Measurements from ENCODE around the gene DSG3.

The DSG3 gene

GRCh38 chr18:31497404-31497835, 49.9 kb downstream of the DSG3 start:
- TF ChIP-seq SIN3A (IDR thresholded peaks at IDR 0.05; ENCODE audit: borderline replicate concordance, insufficient read depth, low read length) (no peak), REST (IDR thresholded peaks at IDR 0.05; ENCODE audit: insufficient read depth in 1 of 2, low read depth in 2 of 2, low read length in 2 of 2) (no peak), FOXP2 (optimal IDR thresholded peaks at IDR 0.05; ENCODE audit: borderline replicate concordance, extremely low read depth, extremely low read length, insufficient read depth) (no peak), POLR2AphosphoS5 (IDR thresholded peaks at IDR 0.05; ENCODE audit: low read depth, low read length) (no peak), TAF1 (IDR thresholded peaks at IDR 0.05; ENCODE audit: borderline replicate concordance, insufficient read depth, low read length) (no peak)

GRCh38 chr18:31497836-31498573, 50.5 kb downstream of the DSG3 start, which contains the start of gene DSG2:
TSS of gene DSG2 (plus strand) at chr18:31498177. CDS start at chr18:31498252, 75 bp downstream.
- TF ChIP-seq REST (IDR thresholded peaks at IDR 0.05; ENCODE audit: insufficient read depth in 1 of 2, low read depth in 2 of 2, low read length in 2 of 2) (no peak), SIN3A (IDR thresholded peaks at IDR 0.05; ENCODE audit: borderline replicate concordance, insufficient read depth, low read length) (no peak), TAF1 (IDR thresholded peaks at IDR 0.05; ENCODE audit: borderline replicate concordance, insufficient read depth, low read length) (no peak), POLR2AphosphoS5 (IDR thresholded peaks at IDR 0.05; ENCODE audit: low read depth, low read length) (no peak), FOXP2 (optimal IDR thresholded peaks at IDR 0.05; ENCODE audit: borderline replicate concordance, extremely low read depth, extremely low read length, insufficient read depth) (no peak)

GRCh38 chr18:31498574-31499524, 51.3 kb downstream of the DSG3 start:
- TF ChIP-seq FOXP2 (optimal IDR thresholded peaks at IDR 0.05; ENCODE audit: borderline replicate concordance, extremely low read depth, extremely low read length, insufficient read depth): no peak
- TF ChIP-seq REST (IDR thresholded peaks at IDR 0.05; ENCODE audit: insufficient read depth in 1 of 2, low read depth in 2 of 2, low read length in 2 of 2): no peak
- no peak for TF ChIP-seq SIN3A (IDR thresholded peaks at IDR 0.05; ENCODE audit: borderline replicate concordance, insufficient read depth, low read length)
- no peak for TF ChIP-seq TAF1 (IDR thresholded peaks at IDR 0.05; ENCODE audit: borderline replicate concordance, insufficient read depth, low read length)
- TF ChIP-seq POLR2AphosphoS5 (IDR thresholded peaks at IDR 0.05; ENCODE audit: low read depth, low read length): no peak

- no peak for TF ChIP-seq FOXP2 (optimal IDR thresholded peaks at IDR 0.05; ENCODE audit: borderline replicate concordance, extremely low read depth, extremely low read length, insufficient read depth)
- no peak for TF ChIP-seq REST (IDR thresholded peaks at IDR 0.05; ENCODE audit: insufficient read depth in 1 of 2, low read depth in 2 of 2, low read length in 2 of 2)
- no peak for TF ChIP-seq TAF1 (IDR thresholded peaks at IDR 0.05; ENCODE audit: borderline replicate concordance, insufficient read depth, low read length)
- TF ChIP-seq SIN3A (IDR thresholded peaks at IDR 0.05; ENCODE audit: borderline replicate concordance, insufficient read depth, low read length): no peak
- TF ChIP-seq POLR2AphosphoS5 (IDR thresholded peaks at IDR 0.05; ENCODE audit: low read depth, low read length): no peak
Measured at GRCh38 chr18:31500051-31500688, 52.6 kb downstream of the DSG3 start.

All from PFSK-1 (cell line).